Frontal cortex (tissue), 4 donors: ENCODE results near the gene MUC4. TPM values are rescaled to one million over a fixed set of nuclear protein-coding genes. Genes with fewer than 3 reads are reported as not detected.
"Not testable (repeated sequence)": the region's sequence is repeated elsewhere in the genome, so short reads cannot be mapped to it uniquely, and the experiment has no call there.

ENCODE experiments used
- DNase-seq, 2 donors: peaks; one replicate each; pipeline ENCODE4 v3.0.0; 2012; ENCODE audit warnings: low spot score in 2 of 2
- FAIRE-seq: peaks from 2 replicates; lab custom pipeline; 2012; peaks lifted over from hg19 to GRCh38; lab: Jason Lieb, UNC
- total RNA-seq: library from RNA; depleted of rRNA; stranded (reverse); fragments of >200 nt; gene quantifications from one replicate; pipeline ENCODE4 v1.2.3, GENCODE V29; 2014
- donor health status: control.
- donor health status: control.
- donor health status: control.

MUC4 gene
- total RNA-seq, 1 donor from 2014 or later, result 0.41 TPM

GRCh38 chr3:195751560-195751959 lies 60.2 kb downstream of the MUC4 start:
- DNase-seq (no peak), FAIRE-seq (no peak)

- FAIRE-seq, result no peak
Measured at GRCh38 chr3:195750797-195751520, 60.8 kb downstream of the MUC4 start.

GRCh38 chr3:195749101-195749500 lies 62.6 kb downstream of the MUC4 start:
- DNase-seq, FAIRE-seq: not testable (repeated sequence)

More at GRCh38 chr3:195750797-195751520, 60.8 kb downstream of the MUC4 start:
- no peak for DNase-seq

DNA sequence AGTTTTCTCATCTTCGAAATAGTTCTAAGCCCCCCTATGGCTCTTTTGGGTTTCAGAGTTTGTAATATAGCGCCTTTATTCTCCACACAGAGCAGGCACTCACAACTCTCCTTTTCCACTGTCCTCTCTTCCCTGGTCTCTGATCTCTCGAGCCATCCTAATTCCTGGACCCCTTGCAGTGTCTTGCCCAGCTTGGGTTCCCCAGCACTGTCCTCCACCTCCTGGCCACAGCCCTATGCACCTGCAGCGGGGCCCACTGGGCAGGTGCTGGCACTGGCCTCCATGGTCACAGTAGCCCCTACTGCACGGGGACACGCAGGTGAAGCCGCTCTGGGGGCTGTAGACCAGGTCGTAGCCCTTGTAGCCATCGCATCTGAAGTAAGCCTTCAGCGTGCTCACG lies 63.1 kb downstream of the MUC4 start:
- DNase-seq, result no peak
- no peak for FAIRE-seq

- FAIRE-seq (no peak), DNase-seq (no peak)
Measured at GRCh38 chr3:195746751-195747150, 65.0 kb downstream of the MUC4 start.

GRCh38 chr3:195746346-195746745 lies 65.4 kb downstream of the MUC4 start:
- DNase-seq, result no peak
- FAIRE-seq, result no peak

GRCh38 chr3:195744437-195744836 lies 67.3 kb downstream of the MUC4 start:
- FAIRE-seq, result no peak

GRCh38 chr3:195739561-195740111 lies 72.1 kb downstream of the MUC4 start:
- FAIRE-seq (no peak), DNase-seq (no peak)

More at GRCh38 chr3:195744437-195744836, 67.3 kb downstream of the MUC4 start:
- DNase-seq, result no peak

- DNase-seq (no peak), FAIRE-seq (no peak)
Measured at GRCh38 chr3:195738274-195739044, 73.3 kb downstream of the MUC4 start.

- not testable (repeated sequence) for DNase-seq, FAIRE-seq
Measured at GRCh38 chr3:195737782-195738181, 73.9 kb downstream of the MUC4 start.

DNA sequence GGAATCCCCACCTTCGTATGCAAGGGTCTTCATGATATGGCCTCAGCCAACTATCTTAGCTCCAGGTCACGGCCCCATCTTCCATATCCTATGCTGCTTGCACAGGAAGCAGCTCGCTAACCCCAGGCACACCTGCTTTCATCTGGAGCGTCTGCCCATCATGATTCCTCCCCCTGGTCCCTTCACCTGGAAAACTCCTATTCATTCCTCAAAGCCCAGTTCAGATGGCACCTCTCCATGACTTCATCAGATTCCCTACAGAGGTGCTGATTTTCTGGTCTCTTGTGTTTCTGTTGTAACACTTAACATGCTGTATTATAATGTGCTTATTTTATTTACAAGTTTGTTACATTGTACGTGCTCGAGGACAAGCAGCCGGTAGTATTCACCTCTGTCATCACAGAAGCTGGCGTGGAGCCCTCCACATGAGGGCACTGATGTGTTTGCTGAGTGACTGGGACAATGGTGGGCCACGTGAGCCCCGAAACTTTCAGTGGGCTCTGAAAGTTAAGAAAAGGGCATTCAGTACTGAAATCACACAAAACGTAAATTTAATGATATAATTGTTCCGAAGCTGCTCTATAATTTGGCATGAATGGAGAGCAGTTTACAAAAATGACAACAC lies 74.8 kb downstream of the MUC4 start:
- DNase-seq (no peak), FAIRE-seq (no peak)

DNA sequence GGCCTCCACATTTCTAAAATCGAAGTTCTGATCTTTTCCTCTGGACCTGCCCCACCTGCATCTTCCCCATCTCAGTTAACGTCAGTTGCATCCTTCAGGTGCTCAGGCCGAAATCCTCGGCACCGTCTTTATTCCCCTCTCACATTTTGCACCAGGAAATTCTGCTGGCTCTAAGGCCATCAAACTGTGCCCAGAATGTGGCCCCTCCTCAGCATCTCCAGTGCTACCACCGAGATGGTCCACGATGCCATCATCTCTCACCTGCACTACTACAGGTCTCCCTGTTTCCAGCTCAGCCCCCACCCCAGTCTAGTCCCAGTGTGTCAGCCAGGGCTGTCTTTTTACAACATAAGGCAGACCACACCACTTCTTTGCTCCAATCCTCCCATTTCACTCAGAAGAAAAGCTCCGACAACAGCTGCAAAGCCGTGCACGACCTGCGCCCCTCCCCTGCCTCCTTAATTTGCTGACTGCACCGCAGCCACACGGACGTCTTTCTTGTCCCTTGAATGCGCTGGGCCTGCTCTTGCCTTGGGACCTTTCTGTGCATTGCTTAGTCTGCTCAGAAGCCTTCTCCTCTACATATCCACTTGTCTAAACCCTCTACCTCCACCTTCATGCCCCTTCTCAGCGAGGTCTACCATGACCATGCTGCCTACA lies 76.6 kb downstream of the MUC4 start:
- DNase-seq (no peak), FAIRE-seq (no peak)

GRCh38 chr3:195732940-195733339 lies 78.8 kb downstream of the MUC4 start:
- no peak for FAIRE-seq
- no peak for DNase-seq

DNA sequence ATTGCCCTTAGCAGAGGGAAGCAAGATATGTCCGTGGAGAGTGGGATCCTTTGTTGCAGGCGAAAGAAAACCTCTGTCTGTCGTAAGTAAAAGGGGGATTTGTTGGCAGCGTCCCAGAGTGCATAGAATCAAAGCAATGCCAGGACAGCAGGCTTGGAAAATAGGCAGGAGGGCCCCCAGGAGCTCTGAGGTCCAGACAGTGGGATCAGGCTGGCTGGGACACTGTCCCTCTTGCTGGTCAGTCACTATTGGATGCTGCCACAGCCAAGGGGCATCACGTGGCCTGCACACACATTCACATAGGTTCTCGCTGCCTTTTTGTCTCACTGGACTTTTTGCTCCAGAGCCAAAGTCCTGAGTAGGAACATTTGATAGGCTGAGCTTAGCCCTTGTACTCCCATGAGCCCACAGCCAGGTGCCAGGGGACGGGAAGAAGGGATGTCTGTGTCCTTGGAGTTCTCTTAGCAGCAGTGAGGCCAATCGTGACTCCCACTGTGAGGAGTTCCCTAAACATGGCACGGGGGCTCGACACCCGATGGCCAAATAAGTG lies 80.3 kb downstream of the MUC4 start:
- DNase-seq (no peak), FAIRE-seq (no peak)

GRCh38 chr3:195729476-195730251 lies 82.1 kb downstream of the MUC4 start:
- FAIRE-seq, result no peak
- no peak for DNase-seq

- not testable (repeated sequence) for FAIRE-seq, DNase-seq
Measured at GRCh38 chr3:195728789-195729188, 82.9 kb downstream of the MUC4 start.

DNA sequence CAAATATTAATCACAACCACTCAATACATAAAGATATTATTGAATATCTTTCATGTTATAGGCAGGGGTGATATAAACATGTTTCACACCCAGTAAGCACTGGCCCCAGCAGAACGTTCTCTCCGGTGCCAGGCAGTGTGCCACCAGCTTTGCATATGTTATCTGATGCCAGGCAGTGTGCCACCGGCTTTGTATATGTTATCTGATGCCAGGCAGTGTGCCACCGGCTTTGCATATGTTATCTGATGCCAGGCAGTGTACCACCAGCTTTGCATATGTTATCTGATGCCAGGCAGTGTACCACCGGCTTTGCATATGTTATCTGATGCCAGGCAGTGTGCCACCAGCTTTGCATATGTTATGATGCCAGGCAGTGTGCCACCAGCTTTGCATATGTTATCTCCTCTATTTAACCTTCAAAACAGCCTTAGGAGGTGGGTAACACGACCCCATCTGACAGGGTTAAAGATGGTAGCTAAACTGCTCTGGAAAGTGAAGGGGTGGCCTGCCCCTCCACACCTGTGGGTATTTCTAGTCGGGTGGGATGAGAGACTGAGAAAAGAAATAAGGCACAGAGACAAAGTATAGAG lies 84.0 kb downstream of the MUC4 start:
- FAIRE-seq (no peak), DNase-seq (no peak)

DNA sequence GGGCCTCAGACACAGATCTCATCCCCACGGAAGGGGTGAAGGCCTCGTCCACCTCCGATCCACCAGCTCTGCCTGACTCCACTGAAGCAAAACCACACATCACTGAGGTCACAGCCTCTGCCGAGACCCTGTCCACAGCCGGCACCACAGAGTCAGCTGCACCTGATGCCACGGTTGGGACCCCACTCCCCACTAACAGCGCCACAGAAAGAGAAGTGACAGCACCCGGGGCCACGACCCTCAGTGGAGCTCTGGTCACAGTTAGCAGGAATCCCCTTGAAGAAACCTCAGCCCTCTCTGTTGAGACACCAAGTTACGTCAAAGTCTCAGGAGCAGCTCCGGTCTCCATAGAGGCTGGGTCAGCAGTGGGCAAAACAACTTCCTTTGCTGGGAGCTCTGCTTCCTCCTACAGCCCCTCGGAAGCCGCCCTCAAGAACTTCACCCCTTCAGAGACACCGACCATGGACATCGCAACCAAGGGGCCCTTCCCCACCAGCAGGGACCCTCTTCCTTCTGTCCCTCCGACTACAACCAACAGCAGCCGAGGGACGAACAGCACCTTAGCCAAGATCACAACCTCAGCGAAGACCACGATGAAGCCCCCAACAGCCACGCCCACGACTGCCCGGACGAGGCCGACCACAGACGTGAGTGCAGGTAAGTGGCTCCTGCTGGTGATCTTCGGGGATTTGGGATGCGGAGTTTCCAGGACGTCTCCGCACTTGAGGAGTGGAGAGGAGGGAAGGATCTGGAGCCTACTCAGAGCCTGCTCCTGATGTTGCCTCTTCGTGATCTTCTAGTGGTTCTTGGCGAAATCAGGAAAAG lies 85.6 kb downstream of the MUC4 start:
- DNase-seq, FAIRE-seq: not testable (repeated sequence)
